KG1 (cell line): Measurements from ENCODE around the gene DLGAP4.

Experiments
- DNase-seq: peaks from one replicate; lab custom pipeline; 2025; lab: John Stamatoyannopoulos, UW

The DLGAP4 gene

GRCh38 chr20:36478137-36478905, 172.2 kb downstream of the DLGAP4 start:
- DNase-seq = no peak

GRCh38 chr20:36479938-36480337, 173.8 kb downstream of the DLGAP4 start:
- no peak for DNase-seq

- DNase-seq = no peak
These were observed 174.4 kb downstream of the DLGAP4 start for GRCh38 chr20:36480456-36481048.

GRCh38 chr20:36481380-36482043, 175.4 kb downstream of the DLGAP4 start:
- no peak for DNase-seq

GRCh38 chr20:36482044-36482473, 175.9 kb downstream of the DLGAP4 start:
- DNase-seq = no peak

- DNase-seq = no peak
These were observed 177.2 kb downstream of the DLGAP4 start for GRCh38 chr20:36483209-36483918.

GRCh38 chr20:36483919-36484808, 178.0 kb downstream of the DLGAP4 start:
- DNase-seq = no peak

DNA sequence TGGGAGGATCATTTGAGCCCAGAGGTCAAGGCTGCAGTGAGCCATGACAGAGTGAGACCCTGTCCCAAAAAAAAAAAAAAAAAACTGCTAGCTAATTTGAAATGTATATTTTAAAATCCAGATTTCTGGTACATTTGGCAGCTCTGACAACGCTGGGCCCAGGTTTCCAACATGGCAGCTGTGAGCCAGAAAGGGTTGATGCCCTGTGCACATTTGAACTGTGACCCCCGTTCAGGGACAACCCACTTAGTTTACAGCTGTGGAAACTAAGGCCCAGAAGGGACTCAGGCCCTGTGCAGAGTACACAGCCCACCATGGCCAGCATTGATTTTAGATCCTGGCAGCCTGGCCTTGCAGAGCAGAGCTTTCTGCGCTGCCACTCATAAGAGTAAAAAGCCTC, 179.1 kb downstream of the DLGAP4 start:
- DNase-seq = no peak

DNA sequence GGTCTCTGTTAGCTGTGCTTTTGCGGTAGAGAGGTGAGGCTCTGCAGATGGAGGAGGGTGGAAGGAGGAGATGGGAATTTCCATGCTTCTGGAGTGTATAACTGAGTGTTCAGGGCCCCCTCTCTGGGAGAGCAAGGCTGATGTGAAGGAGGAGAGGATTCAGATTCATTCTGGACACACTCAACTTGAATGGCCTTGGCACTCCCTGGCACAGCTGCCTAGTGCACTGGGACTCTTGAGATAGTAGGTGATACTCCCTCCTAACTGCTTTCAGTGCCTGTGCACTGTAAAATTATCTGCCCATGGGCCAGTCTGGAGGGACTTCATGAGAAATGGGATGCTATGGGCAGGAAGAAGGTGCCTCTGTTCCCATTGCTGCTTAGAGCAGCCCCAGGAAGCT, 180.9 kb downstream of the DLGAP4 start:
- DNase-seq = no peak

DNA sequence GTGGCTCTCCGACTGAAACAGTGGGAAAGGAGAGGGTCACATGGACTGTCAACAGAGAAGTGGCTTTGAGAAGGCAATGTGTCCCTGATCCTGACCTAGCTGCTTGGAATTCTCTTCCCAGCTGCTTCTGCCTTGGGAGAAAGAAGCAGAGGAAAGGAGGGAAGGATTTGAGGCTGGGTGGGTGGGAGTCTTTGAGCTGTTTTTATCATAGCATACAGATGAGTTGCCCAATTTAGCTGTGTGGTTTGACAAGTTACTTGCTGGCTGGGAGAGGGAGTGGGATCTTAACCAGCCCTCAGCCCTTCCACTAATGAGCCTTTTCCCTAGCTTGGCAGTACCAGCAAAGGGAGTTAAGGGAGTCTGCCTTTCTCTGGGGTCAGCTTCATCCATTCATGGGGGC, 184.1 kb downstream of the DLGAP4 start:
- DNase-seq = no peak

- DNase-seq = peak; percentile 60
These were observed 185.9 kb downstream of the DLGAP4 start for GRCh38 chr20:36491901-36492617.

DNA sequence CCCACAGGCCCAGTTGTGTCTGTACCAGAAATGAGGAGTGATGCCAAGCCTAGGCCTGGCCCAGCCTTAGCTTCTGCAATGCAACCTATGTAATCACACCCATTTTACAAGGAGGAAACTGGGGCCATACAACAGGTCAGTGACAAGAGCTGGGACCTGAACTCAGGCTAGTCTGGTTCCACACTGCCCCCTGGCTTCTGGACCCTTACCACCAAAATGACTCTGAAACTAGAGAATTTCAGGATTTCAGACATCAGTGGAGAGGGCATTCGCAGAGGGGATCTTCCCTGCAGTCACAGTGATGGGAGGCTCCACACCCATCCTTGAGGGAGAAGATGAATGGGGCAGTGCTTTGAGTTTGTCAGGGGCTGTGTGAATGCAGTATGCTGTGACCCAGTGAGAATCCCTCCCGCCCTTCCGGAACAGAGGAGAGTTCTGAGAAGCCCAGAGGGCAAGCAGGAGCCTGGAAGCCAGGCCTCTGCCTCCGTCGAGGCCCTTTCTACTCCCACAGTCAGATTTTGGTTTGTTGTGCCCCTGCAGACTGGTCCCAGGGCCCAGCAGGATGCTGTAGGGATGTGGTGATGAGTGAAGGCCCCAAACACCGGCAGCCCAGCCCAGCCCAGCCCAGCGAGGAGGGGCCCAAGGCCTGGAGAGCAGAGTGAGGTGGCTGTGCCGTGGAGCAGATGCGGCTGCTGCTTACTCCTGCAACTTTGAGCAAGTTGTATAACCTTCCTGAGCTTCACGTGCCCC, 187.1 kb downstream of the DLGAP4 start:
- DNase-seq = no peak

GRCh38 chr20:36493801-36494114, 187.6 kb downstream of the DLGAP4 start:
- no peak for DNase-seq

- no peak for DNase-seq
These were observed 190.8 kb downstream of the DLGAP4 start for GRCh38 chr20:36496707-36497669.

DNA sequence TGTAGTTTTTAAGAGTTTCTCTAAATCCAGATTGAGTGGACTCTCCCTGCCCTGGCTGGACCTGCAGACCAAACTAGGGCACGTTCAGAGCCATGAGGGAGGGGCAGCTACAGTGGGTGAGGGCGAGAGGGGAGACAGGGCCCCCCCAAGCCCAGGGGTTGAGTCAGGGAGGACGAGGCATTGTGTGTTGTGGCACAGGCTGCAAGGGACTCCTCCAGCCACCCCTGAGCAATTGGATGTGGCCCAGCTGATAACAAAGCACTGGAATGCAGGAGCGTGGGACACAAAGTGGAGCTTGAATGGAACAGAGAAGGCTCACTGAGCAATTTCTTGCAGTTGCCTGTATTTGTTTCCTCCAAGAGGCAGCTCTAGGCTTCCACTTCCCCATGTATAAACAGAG, 191.7 kb downstream of the DLGAP4 start:
- DNase-seq = no peak

GRCh38 chr20:36498386-36499179, 192.4 kb downstream of the DLGAP4 start:
- DNase-seq = no peak

- no peak for DNase-seq
These were observed 193.1 kb downstream of the DLGAP4 start for GRCh38 chr20:36499211-36499610.
